ENCODE measurements around the gene PTGS2. TPM values are rescaled to one million over a fixed set of nuclear protein-coding genes. Genes with fewer than 3 reads are reported as not detected.

Gene PTGS2
- total RNA-seq, 2 donors from 2014 or later = 0.09 to 0.15 TPM

GRCh38 chr1:186682736-186683135 is 2.5 kb upstream of the PTGS2 start:
- 74 to 83% methylated on average over 1 of the region's 1 CpG for WGBS, 2 experiments (ENCODE audit: insufficient coverage in 1 of 2, insufficient read length in 1 of 2)
- peaks cover 25% of the 10 kb centered on the region for H3K27me3 ChIP-seq (ENCODE audit: control insufficient read depth, insufficient read depth, low read length, poor library complexity, severe bottlenecking)
- peaks cover 3% of the 10 kb centered on the region for H3K4me1 ChIP-seq (ENCODE audit: control insufficient read depth, insufficient read depth, low read length)
- H3K9me3 Mint-ChIP-seq = peaks cover 8% of the 10 kb centered on the region
- H3K36me3 Mint-ChIP-seq (ENCODE audit: low read depth) = no peaks in the 10 kb centered on the region
- no peak overlapping the region for H3K4me3 Mint-ChIP-seq
- TF ChIP-seq, protein P1, sequence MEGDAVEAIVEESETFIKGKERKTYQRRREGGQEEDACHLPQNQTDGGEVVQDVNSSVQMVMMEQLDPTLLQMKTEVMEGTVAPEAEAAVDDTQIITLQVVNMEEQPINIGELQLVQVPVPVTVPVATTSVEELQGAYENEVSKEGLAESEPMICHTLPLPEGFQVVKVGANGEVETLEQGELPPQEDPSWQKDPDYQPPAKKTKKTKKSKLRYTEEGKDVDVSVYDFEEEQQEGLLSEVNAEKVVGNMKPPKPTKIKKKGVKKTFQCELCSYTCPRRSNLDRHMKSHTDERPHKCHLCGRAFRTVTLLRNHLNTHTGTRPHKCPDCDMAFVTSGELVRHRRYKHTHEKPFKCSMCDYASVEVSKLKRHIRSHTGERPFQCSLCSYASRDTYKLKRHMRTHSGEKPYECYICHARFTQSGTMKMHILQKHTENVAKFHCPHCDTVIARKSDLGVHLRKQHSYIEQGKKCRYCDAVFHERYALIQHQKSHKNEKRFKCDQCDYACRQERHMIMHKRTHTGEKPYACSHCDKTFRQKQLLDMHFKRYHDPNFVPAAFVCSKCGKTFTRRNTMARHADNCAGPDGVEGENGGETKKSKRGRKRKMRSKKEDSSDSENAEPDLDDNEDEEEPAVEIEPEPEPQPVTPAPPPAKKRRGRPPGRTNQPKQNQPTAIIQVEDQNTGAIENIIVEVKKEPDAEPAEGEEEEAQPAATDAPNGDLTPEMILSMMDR (conservative IDR thresholded peaks at IDR 0.05) = peak; percentile 58
- H3K9ac ChIP-seq (ENCODE audit: extremely low read depth, low read length, poor library complexity, severe bottlenecking) = no peak overlapping the region
- H3K36me3 ChIP-seq (ENCODE audit: control insufficient read depth, insufficient read depth, low read length) = no peaks in the 10 kb centered on the region
- peaks cover 23% of the 10 kb centered on the region for H3K27me3 Mint-ChIP-seq (ENCODE audit: insufficient read depth)
- H3K4me3 ChIP-seq (ENCODE audit: low read length) = no peak overlapping the region
- no peaks in the 10 kb centered on the region for H3K9me3 ChIP-seq (ENCODE audit: control insufficient read depth, low read length)
- DNase-seq = no peak
- no peak overlapping the region for H3K27ac ChIP-seq (ENCODE audit: low read depth, low read length)
- H3K27ac Mint-ChIP-seq = no peak overlapping the region
- H3K4me1 Mint-ChIP-seq = no peaks in the 10 kb centered on the region

- Histone ChIP-seq H3K36me3 (ENCODE audit: control insufficient read depth, insufficient read depth, low read length) (no peaks in the 10 kb centered on the region), H3K27me3 (ENCODE audit: control insufficient read depth, insufficient read depth, low read length, poor library complexity, severe bottlenecking) (peaks cover 25% of the 10 kb centered on the region), H3K9me3 (ENCODE audit: control insufficient read depth, low read length) (no peaks in the 10 kb centered on the region), H3K4me1 (ENCODE audit: control insufficient read depth, insufficient read depth, low read length) (peaks cover 3% of the 10 kb centered on the region), H3K4me3 (ENCODE audit: low read length) (no peak overlapping the region), H3K27ac (ENCODE audit: low read depth, low read length) (no peak overlapping the region), H3K9ac (ENCODE audit: extremely low read depth, low read length, poor library complexity, severe bottlenecking) (no peak overlapping the region)
- no peak overlapping the region for H3K27ac Mint-ChIP-seq
- no peaks in the 10 kb centered on the region for H3K9me3 Mint-ChIP-seq
- WGBS, 2 experiments (ENCODE audit: insufficient coverage in 1 of 2, insufficient read length in 1 of 2) = 75 to 100% methylated on average over 1 of the region's 2 CpGs
- H3K36me3 Mint-ChIP-seq (ENCODE audit: low read depth) = no peaks in the 10 kb centered on the region
- TF ChIP-seq, protein P1 (conservative IDR thresholded peaks at IDR 0.05) = no peak
- no peaks in the 10 kb centered on the region for H3K4me1 Mint-ChIP-seq
- H3K27me3 Mint-ChIP-seq (ENCODE audit: insufficient read depth) = peaks cover 23% of the 10 kb centered on the region
- no peak for DNase-seq
- H3K4me3 Mint-ChIP-seq = no peak overlapping the region
Observed at GRCh38 chr1:186681801-186682200, 1.6 kb upstream of the PTGS2 start.

GRCh38 chr1:186681121-186681520 is 898 bp upstream of the PTGS2 start:
- WGBS, 2 experiments (ENCODE audit: insufficient coverage in 1 of 2, insufficient read length in 1 of 2) = 68 to 75% methylated on average over 5 to 9 of the region's 9 CpGs
- Mint-ChIP-seq H3K4me3 (peak overlapping the region; percentile 79), H3K4me1 (no peaks in the 10 kb centered on the region), H3K27me3 (ENCODE audit: insufficient read depth) (peaks cover 23% of the 10 kb centered on the region), H3K36me3 (ENCODE audit: low read depth) (no peaks in the 10 kb centered on the region), H3K27ac (no peak overlapping the region), H3K9me3 (no peaks in the 10 kb centered on the region)
- no peak for DNase-seq
- H3K4me1 ChIP-seq (ENCODE audit: control insufficient read depth, insufficient read depth, low read length) = peaks cover 3% of the 10 kb centered on the region
- no peak overlapping the region for H3K9ac ChIP-seq (ENCODE audit: extremely low read depth, low read length, poor library complexity, severe bottlenecking)
- H3K36me3 ChIP-seq (ENCODE audit: control insufficient read depth, insufficient read depth, low read length) = no peaks in the 10 kb centered on the region
- TF ChIP-seq, protein P1 (conservative IDR thresholded peaks at IDR 0.05) = no peak
- peak overlapping the region; percentile 94 for H3K4me3 ChIP-seq (ENCODE audit: low read length)
- H3K27ac ChIP-seq (ENCODE audit: low read depth, low read length) = no peak overlapping the region
- H3K27me3 ChIP-seq (ENCODE audit: control insufficient read depth, insufficient read depth, low read length, poor library complexity, severe bottlenecking) = peaks cover 25% of the 10 kb centered on the region
- no peaks in the 10 kb centered on the region for H3K9me3 ChIP-seq (ENCODE audit: control insufficient read depth, low read length)

Measured in endodermal cell (in vitro differentiated cells).